Neural progenitor cell (in vitro differentiated cells): Measurements from ENCODE around the gene DNAJA4. TPM values are rescaled to one million over a fixed set of nuclear protein-coding genes. Genes with fewer than 3 reads are reported as not detected.

ENCODE experiments used
- DNase-seq: peaks from one replicate; pipeline ENCODE4 v3.0.0-alpha.2; 2016; ENCODE audit warnings: low spot score
- H2AFZ ChIP-seq: fragments of 200-600 bp; sonication (generic); replicated peaks from 2 replicates; pipeline ENCODE4 v1.6.1; 2016; ENCODE audit warnings: antibody characterized with exemption
- H3F3A ChIP-seq: fragments of 200-600 bp; sonication (generic); 2 replicates; pipeline ENCODE4 v1.6.1; 2016; ENCODE audit warnings: antibody characterized with exemption, low read depth
- H3K27ac ChIP-seq: fragments of 200-600 bp; sonication (generic); 2 replicates; pipeline ENCODE4 v1.5.1; 2016; ENCODE audit warnings: mild to moderate bottlenecking
- H3K27me3 ChIP-seq: fragments of 200-600 bp; sonication (generic); 2 replicates; pipeline ENCODE4 v1.6.1; 2016; ENCODE audit warnings: mild to moderate bottlenecking, moderate library complexity
- H3K36me3 ChIP-seq: fragments of 200-600 bp; sonication (generic); 2 replicates; pipeline ENCODE4 v1.5.1; 2016
- H3K4me1 ChIP-seq: fragments of 200-600 bp; sonication (generic); 2 replicates; pipeline ENCODE4 v1.6.1; 2016; ENCODE audit warnings: mixed run types
- H3K4me2 ChIP-seq: fragments of 200-600 bp; sonication (generic); 2 replicates; pipeline ENCODE4 v1.6.1; 2016
- H3K4me3 ChIP-seq: fragments of 200-600 bp; sonication (generic); 2 replicates; pipeline ENCODE4 v1.5.1; 2016
- H3K79me2 ChIP-seq: fragments of 200-600 bp; sonication (generic); 2 replicates; pipeline ENCODE4 v1.6.1; 2016; ENCODE audit warnings: low read depth
- H3K9ac ChIP-seq: fragments of 200-600 bp; sonication (generic); 2 replicates; pipeline ENCODE4 v1.6.1; 2016
- H3K9me3 ChIP-seq: fragments of 200-600 bp; sonication (generic); 2 replicates; pipeline ENCODE4 v1.5.1; 2016; ENCODE audit warnings: low read depth
- H4K20me1 ChIP-seq: fragments of 200-600 bp; sonication (generic); 2 replicates; pipeline ENCODE4 v1.6.1; 2016; ENCODE audit warnings: low read depth
- H3K27ac Mint-ChIP-seq: 3 replicates; pipeline ENCODE4 v1.8.0; 2021; ENCODE audit warnings: mixed read lengths
- H3K27me3 Mint-ChIP-seq: 2 replicates; pipeline ENCODE4 v1.8.0; 2022; ENCODE audit warnings: low read depth, mild to moderate bottlenecking, inconsistent platforms, moderate library complexity, mixed read lengths; ENCODE audit not compliant: insufficient read depth
- H3K36me3 Mint-ChIP-seq: 3 replicates; pipeline ENCODE4 v1.8.0; 2021; ENCODE audit warnings: mixed read lengths
- H3K4me1 Mint-ChIP-seq: 3 replicates; pipeline ENCODE4 v1.8.0; 2021; ENCODE audit warnings: mixed read lengths
- H3K4me3 Mint-ChIP-seq: 3 replicates; pipeline ENCODE4 v1.8.0; 2021; ENCODE audit warnings: mild to moderate bottlenecking, moderate library complexity, mixed read lengths
- H3K9me3 Mint-ChIP-seq: 3 replicates; pipeline ENCODE4 v1.8.0; 2020; ENCODE audit warnings: mixed read lengths
- CTCF ChIP-seq: fragments of 200-600 bp; sonication (generic); IDR thresholded peaks from 2 replicates; pipeline ENCODE4 v1.5.1; 2017; ENCODE audit warnings: antibody characterized with exemption, mild to moderate bottlenecking
- EZH2 ChIP-seq: fragments of 200-600 bp; sonication (generic); IDR thresholded peaks from 2 replicates; pipeline ENCODE4 v1.6.1; 2017; ENCODE audit warnings: antibody characterized with exemption, mild to moderate bottlenecking, moderate library complexity
- EZH2phosphoT487 ChIP-seq: fragments of 200-600 bp; sonication (generic); IDR thresholded peaks from 2 replicates; pipeline ENCODE4 v1.6.1; 2017; ENCODE audit warnings: antibody characterized with exemption
- total RNA-seq: library from RNA; depleted of rRNA; stranded (reverse); fragments of >200 nt; gene quantifications from 2 replicates; pipeline ENCODE4 v1.2.3, GENCODE V29; 2015; ENCODE audit warnings: low replicate concordance

Gene DNAJA4
- total RNA-seq, 1 donor from 2014 or later, result not detected

- H3K4me2 ChIP-seq, result peak overlapping the region; percentile 1
- TF ChIP-seq EZH2 (no peak), EZH2phosphoT487 (no peak), CTCF (no peak)
- peaks cover 50% of the 10 kb centered on the region for H3K4me1 ChIP-seq
- no peak overlapping the region for H3K4me3 Mint-ChIP-seq
- no peak overlapping the region for H3K9ac ChIP-seq
- H2AFZ ChIP-seq, result peak overlapping the region; percentile 57
- peak overlapping the region; percentile 99 for H3K27ac Mint-ChIP-seq
- H3K9me3 Mint-ChIP-seq, result no peaks in the 10 kb centered on the region
- peak overlapping the region; percentile 78 for H3K27ac ChIP-seq
- no peak overlapping the region for H3K4me3 ChIP-seq
- H3K36me3 Mint-ChIP-seq, result no peaks in the 10 kb centered on the region
- peaks cover 64% of the 10 kb centered on the region for H3K4me1 Mint-ChIP-seq
- H3K79me2 ChIP-seq, result no peaks in the 10 kb centered on the region
- no peaks in the 10 kb centered on the region for H3K27me3 ChIP-seq
- no peaks in the 10 kb centered on the region for H4K20me1 ChIP-seq
- peak; percentile 61 for DNase-seq
- peaks cover 10% of the 10 kb centered on the region for H3K27me3 Mint-ChIP-seq
- peaks cover 24% of the 10 kb centered on the region for H3F3A ChIP-seq
- H3K9me3 ChIP-seq, result no peaks in the 10 kb centered on the region
- no peaks in the 10 kb centered on the region for H3K36me3 ChIP-seq
Measured at GRCh38 chr15:78316283-78317083, 52.1 kb downstream of the DNAJA4 start.

- H3F3A ChIP-seq, result peaks cover 17% of the 10 kb centered on the region
- Mint-ChIP-seq H3K36me3 (no peaks in the 10 kb centered on the region), H3K27me3 (peaks cover 13% of the 10 kb centered on the region), H3K4me1 (peaks cover 65% of the 10 kb centered on the region), H3K9me3 (no peaks in the 10 kb centered on the region), H3K27ac (peak overlapping the region; percentile 99), H3K4me3 (no peak overlapping the region)
- no peaks in the 10 kb centered on the region for H3K36me3 ChIP-seq
- H3K9me3 ChIP-seq, result no peaks in the 10 kb centered on the region
- peak overlapping the region; percentile 57 for H2AFZ ChIP-seq
- peak overlapping the region; percentile 1 for H3K4me2 ChIP-seq
- no peak overlapping the region for H3K9ac ChIP-seq
- H3K4me1 ChIP-seq, result peaks cover 52% of the 10 kb centered on the region
- TF ChIP-seq CTCF (no peak), EZH2 (no peak), EZH2phosphoT487 (no peak)
- H3K79me2 ChIP-seq, result no peaks in the 10 kb centered on the region
- H3K4me3 ChIP-seq, result no peak overlapping the region
- no peaks in the 10 kb centered on the region for H4K20me1 ChIP-seq
- no peaks in the 10 kb centered on the region for H3K27me3 ChIP-seq
- no peak for DNase-seq
- peak overlapping the region; percentile 78 for H3K27ac ChIP-seq
Measured at GRCh38 chr15:78317145-78317836, 52.9 kb downstream of the DNAJA4 start.

- Histone ChIP-seq H3K9ac (no peak overlapping the region), H3K4me1 (peaks cover 53% of the 10 kb centered on the region), H3K27ac (no peak overlapping the region), H3K9me3 (no peaks in the 10 kb centered on the region), H3K4me2 (no peak overlapping the region), H3K79me2 (no peaks in the 10 kb centered on the region), H3K36me3 (no peaks in the 10 kb centered on the region), H2AFZ (no peak overlapping the region), H3K27me3 (no peaks in the 10 kb centered on the region), H4K20me1 (no peaks in the 10 kb centered on the region), H3K4me3 (no peak overlapping the region), H3F3A (peaks cover 37% of the 10 kb centered on the region)
- Mint-ChIP-seq H3K9me3 (no peaks in the 10 kb centered on the region), H3K4me3 (peak overlapping the region; percentile 12), H3K4me1 (peaks cover 65% of the 10 kb centered on the region), H3K36me3 (no peaks in the 10 kb centered on the region), H3K27me3 (peaks cover 15% of the 10 kb centered on the region), H3K27ac (peak overlapping the region; percentile 60)
- DNase-seq, result no peak
- TF ChIP-seq EZH2, result no peak
- no peak for TF ChIP-seq EZH2phosphoT487
- no peak for TF ChIP-seq CTCF
Measured at GRCh38 chr15:78319588-78319987, 55.2 kb downstream of the DNAJA4 start.
